Measurements from ENCODE around the gene SSR2. TPM values are rescaled to one million over a fixed set of nuclear protein-coding genes. Genes with fewer than 3 reads are reported as not detected.

Gene SSR2
- 100 to 1,000 TPM; 148 to 150 TPM for total RNA-seq

DNA sequence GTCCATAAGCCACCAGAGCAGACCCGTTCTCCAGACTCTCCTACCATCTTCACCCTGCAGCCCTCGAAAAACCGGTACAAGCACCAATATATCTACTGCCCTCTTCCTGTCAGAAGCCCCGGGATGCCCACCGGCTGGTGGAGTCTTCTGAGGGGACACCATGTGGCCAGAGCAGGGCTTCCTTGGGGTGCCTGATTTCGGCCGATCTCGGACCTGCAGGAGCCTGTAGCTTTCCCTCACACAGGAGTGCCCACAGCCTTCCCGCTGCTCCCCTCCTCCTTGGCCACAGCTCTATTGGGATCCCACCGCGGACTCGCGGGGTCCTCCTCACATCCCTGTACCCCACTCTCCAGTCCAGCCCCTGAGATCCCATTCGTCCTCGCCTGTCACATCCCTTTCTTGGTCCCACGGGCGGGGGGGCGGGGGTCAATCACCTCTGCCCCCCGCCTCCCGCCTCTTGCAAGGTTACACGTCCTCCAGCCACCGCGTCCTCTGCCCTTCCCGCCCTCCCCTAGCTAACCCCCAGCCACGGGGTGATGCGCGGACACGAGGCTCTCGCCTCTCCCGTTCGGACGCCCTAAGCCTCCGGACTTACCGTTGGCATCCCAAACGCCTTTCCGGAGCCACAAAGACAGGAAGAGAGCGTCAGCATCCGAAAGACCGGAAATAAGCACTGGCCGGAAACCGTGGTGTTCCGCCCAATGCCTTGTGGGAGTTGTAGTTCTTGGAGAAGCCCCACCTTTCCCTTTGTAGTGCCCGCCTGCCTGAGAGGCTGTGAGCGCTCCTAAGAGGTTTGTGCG is at the start of gene SSR2:
Gene SSR2, minus strand, starts transcription at position 659 of the 800 bp plus-strand sequence. CDS start 784 bp downstream, outside the sequence.
- ChIA-PET CTCF (interaction anchor here (1.3 to 5.9 kb wide), 5 partner anchors 31 to 110 kb away, joined by 3 to 26 read pairs (median 5); no protein-coding TSS in a partner anchor), POLR2A (interaction anchor here (0.7 to 2.8 kb wide), 14 partner anchors 11 to 97 kb away, joined by 3 to 17 read pairs (median 3); partner anchors contain the start of gene LAMTOR2)
- H3K4me1 Mint-ChIP-seq (ENCODE audit: low read depth), result peaks cover 22% of the 10 kb centered on the region
- TF ChIP-seq, protein P1, sequence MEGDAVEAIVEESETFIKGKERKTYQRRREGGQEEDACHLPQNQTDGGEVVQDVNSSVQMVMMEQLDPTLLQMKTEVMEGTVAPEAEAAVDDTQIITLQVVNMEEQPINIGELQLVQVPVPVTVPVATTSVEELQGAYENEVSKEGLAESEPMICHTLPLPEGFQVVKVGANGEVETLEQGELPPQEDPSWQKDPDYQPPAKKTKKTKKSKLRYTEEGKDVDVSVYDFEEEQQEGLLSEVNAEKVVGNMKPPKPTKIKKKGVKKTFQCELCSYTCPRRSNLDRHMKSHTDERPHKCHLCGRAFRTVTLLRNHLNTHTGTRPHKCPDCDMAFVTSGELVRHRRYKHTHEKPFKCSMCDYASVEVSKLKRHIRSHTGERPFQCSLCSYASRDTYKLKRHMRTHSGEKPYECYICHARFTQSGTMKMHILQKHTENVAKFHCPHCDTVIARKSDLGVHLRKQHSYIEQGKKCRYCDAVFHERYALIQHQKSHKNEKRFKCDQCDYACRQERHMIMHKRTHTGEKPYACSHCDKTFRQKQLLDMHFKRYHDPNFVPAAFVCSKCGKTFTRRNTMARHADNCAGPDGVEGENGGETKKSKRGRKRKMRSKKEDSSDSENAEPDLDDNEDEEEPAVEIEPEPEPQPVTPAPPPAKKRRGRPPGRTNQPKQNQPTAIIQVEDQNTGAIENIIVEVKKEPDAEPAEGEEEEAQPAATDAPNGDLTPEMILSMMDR (IDR thresholded peaks at IDR 0.05), result no peak
- H3K27me3 Mint-ChIP-seq, result peaks cover 4% of the 10 kb centered on the region
- no peaks in the 10 kb centered on the region for H3K9me3 Mint-ChIP-seq
- peaks cover 28% of the 10 kb centered on the region for H3K36me3 Mint-ChIP-seq (ENCODE audit: low read depth)
- H3K4me3 Mint-ChIP-seq, result peak within 1 kb of the TSS; percentile 82
- intact Hi-C loops (cut with micrococcal nuclease), result loop anchor here (2.0 kb wide), 1 partner anchor 34 kb away; the partner anchor contains the start of gene LAMTOR2
- peak; percentile 100 for ATAC-seq
- H3K27ac Mint-ChIP-seq, result peak within 1 kb of the TSS; percentile 94
- peak; percentile 92 for DNase-seq

DNA sequence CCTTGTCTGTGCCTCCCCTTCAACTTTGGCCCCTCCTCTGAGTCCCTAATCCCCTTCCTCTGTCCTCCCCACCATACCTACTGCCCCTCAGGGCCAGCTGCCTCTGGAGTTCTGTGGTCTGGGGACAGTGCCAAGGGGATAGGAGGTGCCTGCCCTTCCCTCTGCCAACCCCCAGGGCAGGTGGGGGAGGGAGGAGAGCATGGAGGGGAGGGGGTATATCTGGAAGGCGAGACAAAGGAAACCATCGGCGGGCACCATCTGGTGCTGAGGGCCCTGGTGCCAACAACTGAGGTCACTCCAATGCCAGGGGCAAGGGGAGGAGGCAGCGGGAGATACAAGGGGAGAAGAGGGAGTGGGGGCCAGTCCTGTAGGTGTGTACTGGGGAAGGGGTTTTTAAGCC is 49.8 kb upstream of the SSR2 start:
- TF ChIP-seq, protein P1 (IDR thresholded peaks at IDR 0.05), result no peak
- peaks cover 5% of the 10 kb centered on the region for H3K4me1 Mint-ChIP-seq (ENCODE audit: low read depth)
- CTCF ChIA-PET, result no interaction called here
- intact Hi-C loops (cut with micrococcal nuclease), result no loop called here
- H3K27me3 Mint-ChIP-seq, result no peaks in the 10 kb centered on the region
- no peaks in the 10 kb centered on the region for H3K36me3 Mint-ChIP-seq (ENCODE audit: low read depth)
- H3K4me3 Mint-ChIP-seq, result no peak overlapping the region
- H3K9me3 Mint-ChIP-seq, result no peaks in the 10 kb centered on the region
- H3K27ac Mint-ChIP-seq, result no peak overlapping the region
- POLR2A ChIA-PET, result no interaction called here
- no peak for DNase-seq
- no peak for ATAC-seq

DNA sequence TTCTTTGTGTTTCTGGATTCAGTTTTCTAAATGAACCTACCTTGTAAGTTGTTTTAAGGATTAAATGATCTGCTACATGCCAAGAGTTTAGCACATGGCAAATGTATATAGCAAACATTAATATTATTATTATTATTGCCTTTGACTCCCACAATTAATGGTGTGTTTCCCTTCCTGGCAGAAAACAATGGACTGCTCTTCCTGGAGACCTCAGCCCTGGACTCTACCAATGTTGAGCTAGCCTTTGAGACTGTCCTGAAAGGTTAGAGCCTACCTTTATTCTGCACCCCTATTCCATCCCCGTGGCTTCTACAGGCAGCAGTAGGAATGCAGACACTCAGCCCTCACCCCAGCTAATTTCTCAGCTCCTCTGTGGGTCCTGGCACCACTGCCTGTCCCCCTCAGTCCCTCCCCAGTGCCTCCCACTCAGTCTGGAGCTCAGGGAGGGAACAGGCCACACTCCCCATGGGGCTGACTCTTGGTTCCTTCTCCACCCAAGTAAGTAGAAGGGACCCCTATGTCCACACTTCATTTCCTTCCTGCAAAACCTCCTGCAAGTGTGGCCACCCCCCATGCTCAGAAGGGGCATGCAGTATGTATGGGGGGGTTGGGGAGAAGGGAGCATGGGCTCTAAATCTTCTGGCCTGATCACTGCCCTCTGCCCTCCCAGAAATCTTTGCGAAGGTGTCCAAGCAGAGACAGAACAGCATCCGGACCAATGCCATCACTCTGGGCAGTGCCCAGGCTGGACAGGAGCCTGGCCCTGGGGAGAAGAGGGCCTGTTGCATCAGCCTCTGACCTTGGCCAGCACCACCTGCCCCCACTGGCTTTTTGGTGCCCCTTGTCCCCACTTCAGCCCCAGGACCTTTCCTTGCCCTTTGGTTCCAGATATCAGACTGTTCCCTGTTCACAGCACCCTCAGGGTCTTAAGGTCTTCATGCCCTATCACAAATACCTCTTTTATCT is 49.0 kb upstream of the SSR2 start:
- TF ChIP-seq, protein P1 (IDR thresholded peaks at IDR 0.05), result no peak
- Mint-ChIP-seq H3K36me3 (ENCODE audit: low read depth) (no peaks in the 10 kb centered on the region), H3K4me3 (no peak overlapping the region), H3K4me1 (ENCODE audit: low read depth) (peaks cover 12% of the 10 kb centered on the region), H3K9me3 (no peaks in the 10 kb centered on the region), H3K27me3 (no peaks in the 10 kb centered on the region), H3K27ac (no peak overlapping the region)
- CTCF ChIA-PET, result no interaction called here
- DNase-seq (no peak), ATAC-seq (no peak)
- intact Hi-C loops (cut with micrococcal nuclease), result no loop called here
- POLR2A ChIA-PET, result no interaction called here

DNA sequence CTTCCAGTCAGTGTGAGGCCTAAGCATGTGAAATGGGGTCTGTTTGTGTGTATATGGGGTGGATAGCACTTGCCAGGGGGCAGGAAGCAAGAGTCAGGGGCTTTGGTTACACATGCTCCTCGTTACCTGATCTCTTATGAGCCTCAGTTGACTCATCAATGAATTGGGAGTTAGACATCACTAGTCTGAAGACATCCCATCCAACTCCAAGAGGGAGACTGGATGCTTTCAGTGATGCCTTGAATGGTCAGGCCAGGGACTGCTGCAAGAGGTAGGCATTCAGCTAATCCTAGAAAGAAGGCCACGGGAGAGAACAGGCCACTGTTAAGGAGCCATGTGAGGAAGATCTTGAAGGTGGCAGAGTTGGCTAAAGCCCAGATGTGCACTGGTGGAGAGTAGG is 46.5 kb upstream of the SSR2 start:
- intact Hi-C loops (cut with micrococcal nuclease), result no loop called here
- CTCF ChIA-PET, result interaction anchor here (0.9 to 2.5 kb wide), 20 partner anchors 8 to 134 kb away, joined by 3 to 26 read pairs (median 6); partner anchors contain the start of genes KHDC4, SSR2 and UBQLN4
- TF ChIP-seq, protein P1 (IDR thresholded peaks at IDR 0.05), result no peak

More for the DNA sequence above, 46.5 kb upstream of the SSR2 start:
- H3K27ac Mint-ChIP-seq, result no peak overlapping the region
- no peak overlapping the region for H3K4me3 Mint-ChIP-seq
- DNase-seq, result no peak
- H3K9me3 Mint-ChIP-seq, result no peaks in the 10 kb centered on the region
- POLR2A ChIA-PET, result interaction anchor here (0.5 to 1.7 kb wide), 3 partner anchors 13 to 62 kb away, joined by 3 to 6 read pairs (median 3); partner anchors contain the start of gene LAMTOR2
- H3K4me1 Mint-ChIP-seq (ENCODE audit: low read depth), result peaks cover 16% of the 10 kb centered on the region
- no peaks in the 10 kb centered on the region for H3K27me3 Mint-ChIP-seq
- H3K36me3 Mint-ChIP-seq (ENCODE audit: low read depth), result no peaks in the 10 kb centered on the region
- no peak for ATAC-seq

All from activated CD8-positive, alpha-beta T cell treated with anti-CD3 and anti-CD28 coated beads for 36 hours (primary cell).